H1 (cell line): ENCODE data around the gene AIF1. TPM values are rescaled to one million over a fixed set of nuclear protein-coding genes. Genes with fewer than 3 reads are reported as not detected.

Experiments
- microRNA-seq, 2 experiments: library from miRNA; unstranded; fragments of <30 nt; microRNA quantifications; one replicate each; pipeline versions ENCODE4 to v1.2.0, GENCODE V29; 2016 to 2020; ENCODE audit warnings: borderline microRNAs expressed in 2 of 2, borderline number of aligned reads in 2 of 2, borderline replicate concordance in 1 of 2
- polyA plus RNA-seq, 7 experiments: library from polyadenylated mRNA; depleted of rRNA in 3 of 7; stranded (reverse) in 5 of 7; unstranded in 2 of 7; fragments of >200 nt in 5 of 7; fragments of 200-250 nt in 2 of 7; gene quantifications; 1 replicate in 5 of 7; 2 replicates in 1 of 7; 4 replicates in 1 of 7; pipeline versions ENCODE4 v1.2.1 to v1.2.3, GENCODE V29; 2011 to 2013; ENCODE audit warnings: missing spikeins in 2 of 7, mixed read lengths in 2 of 7
- small RNA-seq: library from polyadenylated mRNA; stranded (forward); fragments of <200 nt; extraction: miRNeasy Mini kit (QIAGEN cat#:217004); gene quantifications from one replicate; pipeline ENCODE3, GENCODE V24; 2013; ENCODE audit not compliant: insufficient read depth
- total RNA-seq: library from RNA; stranded (reverse); fragmentation: NEBNext Ultra II Directional; extraction: Animal tissue kit (Norgen Biotek cat#: 25700); gene quantifications from 2 replicates; pipeline ENCODE4 v1.2.1, GENCODE V29; 2021

Gene AIF1
- total and polyA plus RNA-seq, 2 of the 8 experiments (the other 6 are each of a cell fraction or from before 2014, with no cell fraction given) = 6.3 to 9.8 TPM

Small RNA genes within 50 kb of the gene (microRNA-seq; reads per million reads assigned to microRNA genes)
- 0 to 0.23 reads per million in 2 experiments for gene MIR6832

Small RNA genes within 50 kb of the gene (small RNA-seq; reads per million reads assigned to genes)
- gene MIR6832 = not detected
- gene RF00019 = not detected
- 15.9 reads per million, percentile 89 among the genes with 10 or more reads in this experiment for gene SNORA38
- not detected for gene UQCRHP1

Other genes with a start within 250 kb of the AIF1 start
Only the 30 nearest of the 35 such genes appear.
- 15.4 and 16.2 TPM in 2 replicates for gene MICB, start 117.1 kb upstream of the AIF1 start, total RNA-seq
- 19.7 and 25.3 TPM in 2 replicates for gene MICB, start 117.1 kb upstream of the AIF1 start, polyA plus RNA-seq (2011; rRNA removed)
- not detected in 2 replicates for gene MCCD1, start 86.3 kb upstream of the AIF1 start, total RNA-seq
- gene MCCD1, start 86.3 kb upstream of the AIF1 start, polyA plus RNA-seq (2011; rRNA removed) = not detected in 2 replicates
- gene DDX39B, start 73.2 kb upstream of the AIF1 start, total RNA-seq = 780 and 794 TPM in 2 replicates
- 896 and 1,164 TPM in 2 replicates for gene DDX39B, start 73.2 kb upstream of the AIF1 start, polyA plus RNA-seq (2011; rRNA removed)
- gene ATP6V1G2, start 68.6 kb upstream of the AIF1 start, total RNA-seq = 2.9 and 3.0 TPM in 2 replicates
- gene ATP6V1G2, start 68.6 kb upstream of the AIF1 start, polyA plus RNA-seq (2011; rRNA removed) = 5.1 and 5.7 TPM in 2 replicates
- gene NFKBIL1, start 67.6 kb upstream of the AIF1 start, total RNA-seq = 10.8 and 11.2 TPM in 2 replicates
- 7.5 and 17.0 TPM in 2 replicates for gene NFKBIL1, start 67.6 kb upstream of the AIF1 start, polyA plus RNA-seq (2011; rRNA removed)
- not detected in 2 replicates for gene LTA, start 42.9 kb upstream of the AIF1 start, total RNA-seq
- not detected in 2 replicates for gene LTA, start 42.9 kb upstream of the AIF1 start, polyA plus RNA-seq (2011; rRNA removed)
- not detected in 2 replicates for gene TNF, start 39.7 kb upstream of the AIF1 start, total RNA-seq
- gene TNF, start 39.7 kb upstream of the AIF1 start, polyA plus RNA-seq (2011; rRNA removed) = not detected in 2 replicates
- gene LTB, start 32.8 kb upstream of the AIF1 start, total RNA-seq = 0.43 TPM in 1 of 2 replicates, not detected in the other
- 0.47 and 0.77 TPM in 2 replicates for gene LTB, start 32.8 kb upstream of the AIF1 start, polyA plus RNA-seq (2011; rRNA removed)
- not detected in 2 replicates for gene LST1, start 29.0 kb upstream of the AIF1 start, total RNA-seq
- gene LST1, start 29.0 kb upstream of the AIF1 start, polyA plus RNA-seq (2011; rRNA removed) = 0.25 TPM in 1 of 2 replicates, not detected in the other
- not detected in 2 replicates for gene NCR3, start 22.2 kb upstream of the AIF1 start, total RNA-seq
- 0.67 and 0.72 TPM in 2 replicates for gene NCR3, start 22.2 kb upstream of the AIF1 start, polyA plus RNA-seq (2011; rRNA removed)
- 300 and 303 TPM in 2 replicates for gene PRRC2A, start 5.5 kb downstream of the AIF1 start, total RNA-seq
- 118 and 203 TPM in 2 replicates for gene PRRC2A, start 5.5 kb downstream of the AIF1 start, polyA plus RNA-seq (2011; rRNA removed)
- 325 and 354 TPM in 2 replicates for gene BAG6, start 37.4 kb downstream of the AIF1 start, total RNA-seq
- gene BAG6, start 37.4 kb downstream of the AIF1 start, polyA plus RNA-seq (2011; rRNA removed) = 199 and 291 TPM in 2 replicates
- 3.4 and 3.8 TPM in 2 replicates for gene APOM, start 40.7 kb downstream of the AIF1 start, total RNA-seq
- gene APOM, start 40.7 kb downstream of the AIF1 start, polyA plus RNA-seq (2011; rRNA removed) = 9.2 and 12.0 TPM in 2 replicates
- gene C6orf47, start 45.5 kb downstream of the AIF1 start, total RNA-seq = 14.6 and 15.6 TPM in 2 replicates
- gene C6orf47, start 45.5 kb downstream of the AIF1 start, polyA plus RNA-seq (2011; rRNA removed) = 4.7 and 7.2 TPM in 2 replicates
- 24.5 and 26.9 TPM in 2 replicates for gene GPANK1, start 49.8 kb downstream of the AIF1 start, total RNA-seq
- 30.2 and 33.2 TPM in 2 replicates for gene GPANK1, start 49.8 kb downstream of the AIF1 start, polyA plus RNA-seq (2011; rRNA removed)
- gene CSNK2B, start 50.8 kb downstream of the AIF1 start, total RNA-seq = 192 and 208 TPM in 2 replicates
- 147 and 169 TPM in 2 replicates for gene CSNK2B, start 50.8 kb downstream of the AIF1 start, polyA plus RNA-seq (2011; rRNA removed)
- gene LY6G5B, start 54.7 kb downstream of the AIF1 start, total RNA-seq = 12.1 and 12.6 TPM in 2 replicates
- gene LY6G5B, start 54.7 kb downstream of the AIF1 start, polyA plus RNA-seq (2011; rRNA removed) = 9.5 and 10.6 TPM in 2 replicates
- 1.1 and 1.2 TPM in 2 replicates for gene LY6G5C, start 65.8 kb downstream of the AIF1 start, total RNA-seq
- 1.8 and 2.1 TPM in 2 replicates for gene LY6G5C, start 65.8 kb downstream of the AIF1 start, polyA plus RNA-seq (2011; rRNA removed)
- 29.3 and 32.9 TPM in 2 replicates for gene ABHD16A, start 88.1 kb downstream of the AIF1 start, total RNA-seq
- 40.2 and 49.6 TPM in 2 replicates for gene ABHD16A, start 88.1 kb downstream of the AIF1 start, polyA plus RNA-seq (2011; rRNA removed)
- gene LY6G6F, start 91.6 kb downstream of the AIF1 start, total RNA-seq = not detected in 2 replicates
- gene LY6G6F, start 91.6 kb downstream of the AIF1 start, polyA plus RNA-seq (2011; rRNA removed) = not detected in 2 replicates
- not detected in 2 replicates for gene LY6G6D, start 100.1 kb downstream of the AIF1 start, total RNA-seq
- 0.74 and 1.8 TPM in 2 replicates for gene LY6G6D, start 100.1 kb downstream of the AIF1 start, polyA plus RNA-seq (2011; rRNA removed)
- gene LY6G6C, start 106.5 kb downstream of the AIF1 start, total RNA-seq = 0.33 TPM in 1 of 2 replicates, not detected in the other
- gene LY6G6C, start 106.5 kb downstream of the AIF1 start, polyA plus RNA-seq (2011; rRNA removed) = 0.23 and 0.49 TPM in 2 replicates
- gene MPIG6B, start 108.1 kb downstream of the AIF1 start, total RNA-seq = not detected in 2 replicates
- gene MPIG6B, start 108.1 kb downstream of the AIF1 start, polyA plus RNA-seq (2011; rRNA removed) = 0.18 and 0.33 TPM in 2 replicates
- 53.3 and 55.5 TPM in 2 replicates for gene DDAH2, start 114.1 kb downstream of the AIF1 start, total RNA-seq
- 73.5 and 104 TPM in 2 replicates for gene DDAH2, start 114.1 kb downstream of the AIF1 start, polyA plus RNA-seq (2011; rRNA removed)
- gene CLIC1, start 121.3 kb downstream of the AIF1 start, total RNA-seq = 250 and 259 TPM in 2 replicates
- 236 and 277 TPM in 2 replicates for gene CLIC1, start 121.3 kb downstream of the AIF1 start, polyA plus RNA-seq (2011; rRNA removed)
- gene MSH5, start 124.8 kb downstream of the AIF1 start, total RNA-seq = 21.3 and 25.3 TPM in 2 replicates
- gene MSH5, start 124.8 kb downstream of the AIF1 start, polyA plus RNA-seq (2011; rRNA removed) = 26.5 and 34.5 TPM in 2 replicates
- 3.4 and 5.9 TPM in 2 replicates for gene SAPCD1, start 147.4 kb downstream of the AIF1 start, total RNA-seq
- 3.1 and 4.4 TPM in 2 replicates for gene SAPCD1, start 147.4 kb downstream of the AIF1 start, polyA plus RNA-seq (2011; rRNA removed)
- gene VWA7, start 162.1 kb downstream of the AIF1 start, total RNA-seq = 1.5 and 2.1 TPM in 2 replicates
- 0.82 and 1.1 TPM in 2 replicates for gene VWA7, start 162.1 kb downstream of the AIF1 start, polyA plus RNA-seq (2011; rRNA removed)
- gene VARS1, start 180.5 kb downstream of the AIF1 start, total RNA-seq = 162 and 163 TPM in 2 replicates
- gene VARS1, start 180.5 kb downstream of the AIF1 start, polyA plus RNA-seq (2011; rRNA removed) = 53.5 and 99.3 TPM in 2 replicates
- 127 and 132 TPM in 2 replicates for gene LSM2, start 191.7 kb downstream of the AIF1 start, total RNA-seq
- 168 and 173 TPM in 2 replicates for gene LSM2, start 191.7 kb downstream of the AIF1 start, polyA plus RNA-seq (2011; rRNA removed)